Nephron (organoid): ENCODE data around the gene NAA10.

ENCODE experiments used
- H3K27ac Mint-ChIP-seq, 3 experiments: 2 replicates each; pipeline ENCODE4 v1.8.0; 2020; ENCODE audit warnings: mixed read lengths in 3 of 3, mild to moderate bottlenecking in 2 of 3, moderate library complexity in 1 of 3
- H3K27me3 Mint-ChIP-seq: 2 replicates; pipeline ENCODE4 v1.8.0; 2021; ENCODE audit warnings: low read depth, mild to moderate bottlenecking, moderate library complexity, mixed read lengths
- H3K36me3 Mint-ChIP-seq: 2 replicates; pipeline ENCODE4 v1.8.0; 2020; ENCODE audit warnings: low read depth, mixed read lengths
- H3K4me1 Mint-ChIP-seq: 2 replicates; pipeline ENCODE4 v1.8.0; 2020; ENCODE audit warnings: mixed read lengths
- H3K4me3 Mint-ChIP-seq, 3 experiments: 2 replicates each; pipeline ENCODE4 v1.8.0; 2020; ENCODE audit warnings: mild to moderate bottlenecking in 3 of 3, mixed read lengths in 3 of 3, moderate library complexity in 2 of 3
- H3K9me3 Mint-ChIP-seq: 2 replicates; pipeline ENCODE4 v1.8.0; 2020; ENCODE audit warnings: mixed read lengths
- CTCF ChIP-seq, 3 experiments: fragments of 200-600 bp; sonication (generic); IDR thresholded peaks; one replicate each; pipeline ENCODE4 v1.5.0; 2021; ENCODE audit warnings: antibody characterized with exemption in 3 of 3; ENCODE audit not compliant: unreplicated experiment in 3 of 3

NAA10 gene

GRCh38 chrX:153948847-153949805 lies 14.3 kb upstream of the NAA10 start:
- Mint-ChIP-seq H3K9me3 (no peaks in the 10 kb centered on the region), H3K36me3 (peaks cover 42% of the 10 kb centered on the region), H3K4me3 (no peak overlapping the region), H3K27me3 (no peaks in the 10 kb centered on the region), H3K4me1 (peaks cover 33% of the 10 kb centered on the region), H3K27ac (peak overlapping the region; percentile 85 to 90 (median 90))
- no peak for TF ChIP-seq CTCF (IDR thresholded peaks at IDR 0.05; ENCODE audit: unreplicated experiment in 3 of 3)

GRCh38 chrX:153948002-153948466 lies 13.2 kb upstream of the NAA10 start:
- peaks cover 37% of the 10 kb centered on the region for H3K36me3 Mint-ChIP-seq
- H3K4me3 Mint-ChIP-seq = peak overlapping the region in 1 of 3 experiments; percentile 54
- TF ChIP-seq CTCF (IDR thresholded peaks at IDR 0.05; ENCODE audit: unreplicated experiment in 3 of 3) = no peak
- peaks cover 29% of the 10 kb centered on the region for H3K4me1 Mint-ChIP-seq
- H3K27me3 Mint-ChIP-seq = no peaks in the 10 kb centered on the region
- H3K9me3 Mint-ChIP-seq = no peaks in the 10 kb centered on the region
- H3K27ac Mint-ChIP-seq = peak overlapping the region; percentile 85 to 90 (median 90)

GRCh38 chrX:153947009-153947769 lies 12.4 kb upstream of the NAA10 start:
- Mint-ChIP-seq H3K4me3 (peak overlapping the region in 2 of 3 experiments; percentile 24 to 69), H3K4me1 (peaks cover 29% of the 10 kb centered on the region), H3K36me3 (peaks cover 35% of the 10 kb centered on the region), H3K27me3 (no peaks in the 10 kb centered on the region), H3K9me3 (no peaks in the 10 kb centered on the region), H3K27ac (peak overlapping the region; percentile 88 to 90 (median 90))
- peak; percentile 80 to 90 (median 85) for TF ChIP-seq CTCF (IDR thresholded peaks at IDR 0.05; ENCODE audit: unreplicated experiment in 3 of 3)

GRCh38 chrX:153945956-153946943 lies 11.4 kb upstream of the NAA10 start:
- Mint-ChIP-seq H3K27me3 (no peaks in the 10 kb centered on the region), H3K9me3 (no peaks in the 10 kb centered on the region), H3K36me3 (peaks cover 32% of the 10 kb centered on the region), H3K4me3 (no peak overlapping the region), H3K4me1 (peaks cover 29% of the 10 kb centered on the region), H3K27ac (no peak overlapping the region)
- no peak for TF ChIP-seq CTCF (IDR thresholded peaks at IDR 0.05; ENCODE audit: unreplicated experiment in 3 of 3)

GRCh38 chrX:153944800-153945150 lies 9.9 kb upstream of the NAA10 start:
- H3K9me3 Mint-ChIP-seq = no peaks in the 10 kb centered on the region
- no peaks in the 10 kb centered on the region for H3K27me3 Mint-ChIP-seq
- no peak for TF ChIP-seq CTCF (IDR thresholded peaks at IDR 0.05; ENCODE audit: unreplicated experiment in 3 of 3)
- H3K36me3 Mint-ChIP-seq = peaks cover 19% of the 10 kb centered on the region
- peaks cover 22% of the 10 kb centered on the region for H3K4me1 Mint-ChIP-seq
- no peak overlapping the region for H3K27ac Mint-ChIP-seq
- no peak overlapping the region for H3K4me3 Mint-ChIP-seq
